ENCODE results near the gene BCKDK. TPM values are rescaled to one million over a fixed set of nuclear protein-coding genes. Genes with fewer than 3 reads are reported as not detected.
"Not testable (repeated sequence)": the region's sequence is repeated elsewhere in the genome, so short reads cannot be mapped to it uniquely, and the experiment has no call there.

Gene BCKDK
- total and polyA plus RNA-seq, 3 experiments from 2014 or later, result 29.4 to 42.5 (median 40.0) TPM

DNA sequence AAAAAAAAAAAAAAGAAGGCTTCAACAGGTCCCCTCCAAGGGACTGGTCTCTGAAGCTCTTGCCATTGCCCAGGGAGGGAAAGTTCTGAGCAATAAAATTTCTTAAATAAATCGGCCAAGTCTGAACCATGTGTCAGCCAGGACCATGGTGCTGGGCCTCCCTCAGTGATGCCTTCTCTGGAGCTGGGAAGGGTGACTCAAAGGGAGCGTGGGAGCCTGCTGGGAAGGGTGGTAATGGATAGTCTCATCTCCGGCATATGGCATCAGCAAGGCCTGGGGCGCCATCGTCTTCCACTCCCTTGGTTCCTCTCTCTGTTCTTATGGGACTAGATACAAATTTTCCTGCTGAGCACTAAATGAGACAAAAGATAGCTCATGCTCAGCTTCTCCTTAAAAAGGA lies 15.9 kb upstream of the BCKDK start:
- ChIA-PET POLR2A (interaction anchor here (0.5 to 0.9 kb wide), 2 partner anchors 18 to 98 kb away, joined by 4 to 6 read pairs; partner anchors contain the start of genes ZNF646 and ZNF668), CTCF (interaction anchor here (1.0 to 1.9 kb wide), 4 partner anchors 8 to 108 kb away, joined by 3 to 7 read pairs (median 4); partner anchors contain the start of genes BCKDK and HSD3B7)
- H3K27ac ChIP-seq (ENCODE audit: low read depth, low read length), result no peak overlapping the region
- DNase-seq, result no peak
- H3K9me3 ChIP-seq (ENCODE audit: low read length), result no peaks in the 10 kb centered on the region
- H3K4me3 ChIP-seq (ENCODE audit: low read length), result no peak overlapping the region
- Mint-ChIP-seq H3K9me3 (no peaks in the 10 kb centered on the region), H3K4me1 (peaks cover 24 to 38% (median 30%) of the 10 kb centered on the region in 3 donors), H3K27ac (peak overlapping the region in 2 of 8 donors; percentile 36 to 55), H3K27me3 (no peaks in the 10 kb centered on the region), H3K36me3 (peaks cover 0 to 34% (median 0%) of the 10 kb centered on the region in 3 donors), H3K4me3 (peak overlapping the region in 6 of 7 donors; percentile 2 to 59 (median 38))
- H3K27me3 ChIP-seq (ENCODE audit: insufficient read depth, low read length, poor library complexity, severe bottlenecking), result no peaks in the 10 kb centered on the region
- H3K4me1 ChIP-seq (ENCODE audit: insufficient read depth, low read length), result peaks cover 16% of the 10 kb centered on the region
- peaks cover 10% of the 10 kb centered on the region for H3K36me3 ChIP-seq (ENCODE audit: insufficient read depth, low read length)

DNA sequence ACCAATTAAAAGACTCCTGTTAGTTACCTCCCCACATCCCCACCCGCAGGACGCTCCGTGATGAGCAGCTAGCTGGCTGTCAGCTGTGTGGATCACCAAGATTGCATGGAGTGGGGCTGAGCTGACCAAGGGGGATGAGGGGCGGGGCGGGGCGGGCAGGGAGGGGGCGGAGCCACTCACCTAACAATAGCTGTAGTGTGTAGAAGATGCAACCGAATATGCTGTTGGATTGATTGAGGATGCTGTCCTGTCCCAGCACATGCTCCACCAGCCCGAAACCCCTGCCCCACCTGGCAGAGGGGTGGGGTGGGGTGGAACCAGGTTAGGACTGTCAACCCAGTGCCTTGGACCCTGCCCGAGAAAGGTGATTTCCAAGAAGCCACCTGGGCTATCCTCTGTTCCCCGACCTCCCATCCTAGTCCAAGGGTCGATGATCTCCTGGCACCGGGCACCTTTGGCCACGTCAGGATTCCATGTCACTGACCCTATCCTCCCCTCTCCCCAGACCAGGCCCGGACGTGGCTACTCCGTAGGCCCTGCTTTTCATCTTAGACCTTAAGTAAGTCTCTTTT lies 15.0 kb upstream of the BCKDK start:
- H3K4me1 Mint-ChIP-seq, result peaks cover 24 to 38% (median 30%) of the 10 kb centered on the region in 3 donors
- Histone ChIP-seq H3K36me3 (ENCODE audit: insufficient read depth, low read length) (peaks cover 10% of the 10 kb centered on the region), H3K4me3 (ENCODE audit: low read length) (no peak overlapping the region), H3K27me3 (ENCODE audit: insufficient read depth, low read length, poor library complexity, severe bottlenecking) (no peaks in the 10 kb centered on the region), H3K9me3 (ENCODE audit: low read length) (no peaks in the 10 kb centered on the region), H3K27ac (ENCODE audit: low read depth, low read length) (no peak overlapping the region), H3K4me1 (ENCODE audit: insufficient read depth, low read length) (peaks cover 16% of the 10 kb centered on the region)
- H3K27me3 Mint-ChIP-seq, result no peaks in the 10 kb centered on the region
- peak overlapping the region in 2 of 8 donors; percentile 83 to 93 for H3K27ac Mint-ChIP-seq
- H3K4me3 Mint-ChIP-seq, result peak overlapping the region; percentile 45 to 86 (median 55)
- peaks cover 0 to 32% (median 0%) of the 10 kb centered on the region in 3 donors for H3K36me3 Mint-ChIP-seq
- no peaks in the 10 kb centered on the region for H3K9me3 Mint-ChIP-seq
- POLR2A ChIA-PET, result interaction anchor here (1.0 kb wide), 1 partner anchor 50 kb away, joined by 3 read pairs; no protein-coding TSS in a partner anchor
- peak in 1 of 5 donors; percentile 46 for DNase-seq
- CTCF ChIA-PET, result interaction anchor here (1.6 to 1.9 kb wide), 2 partner anchors 15 to 108 kb away, joined by 3 to 7 read pairs; partner anchors contain the start of genes BCKDK and HSD3B7

DNA sequence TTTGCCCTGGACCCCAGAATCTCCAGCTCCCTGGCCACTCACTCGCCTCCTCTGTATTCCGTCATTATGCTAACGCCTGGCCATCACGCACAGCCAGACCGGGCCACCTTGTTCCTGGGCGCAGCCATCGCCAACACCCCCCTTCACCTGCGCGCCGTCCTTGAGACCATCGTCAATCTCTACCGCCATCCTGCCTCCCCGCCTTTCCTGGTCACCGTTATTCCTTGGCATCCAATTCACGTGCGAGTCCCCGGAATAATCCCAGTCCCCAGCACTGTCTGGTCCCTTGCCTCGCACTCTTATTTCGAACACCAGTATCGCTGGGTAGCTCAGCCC lies 14.1 kb upstream of the BCKDK start:
- Histone ChIP-seq H3K4me3 (ENCODE audit: low read length) (peak overlapping the region; percentile 98), H3K9me3 (ENCODE audit: low read length) (no peaks in the 10 kb centered on the region), H3K27ac (ENCODE audit: low read depth, low read length) (peak overlapping the region; percentile 75), H3K27me3 (ENCODE audit: insufficient read depth, low read length, poor library complexity, severe bottlenecking) (no peaks in the 10 kb centered on the region), H3K4me1 (ENCODE audit: insufficient read depth, low read length) (peaks cover 16% of the 10 kb centered on the region), H3K36me3 (ENCODE audit: insufficient read depth, low read length) (peaks cover 10% of the 10 kb centered on the region)
- peaks cover 0 to 28% (median 0%) of the 10 kb centered on the region in 3 donors for H3K36me3 Mint-ChIP-seq
- ChIA-PET CTCF (interaction anchor here (1.0 kb wide), 1 partner anchor 48 kb away, joined by 5 read pairs; no protein-coding TSS in a partner anchor), POLR2A (interaction anchor here (0.6 to 2.6 kb wide), 3 partner anchors 20 to 49 kb away, joined by 3 to 13 read pairs (median 4); partner anchors contain the start of genes KAT8, ZNF646 and ZNF668)
- H3K4me3 Mint-ChIP-seq, result peak overlapping the region; percentile 73 to 97 (median 90)
- H3K27me3 Mint-ChIP-seq, result no peaks in the 10 kb centered on the region
- no peak for DNase-seq
- H3K27ac Mint-ChIP-seq, result peak overlapping the region; percentile 68 to 97 (median 90)
- H3K4me1 Mint-ChIP-seq, result peaks cover 24 to 38% (median 30%) of the 10 kb centered on the region in 3 donors
- no peaks in the 10 kb centered on the region for H3K9me3 Mint-ChIP-seq

DNA sequence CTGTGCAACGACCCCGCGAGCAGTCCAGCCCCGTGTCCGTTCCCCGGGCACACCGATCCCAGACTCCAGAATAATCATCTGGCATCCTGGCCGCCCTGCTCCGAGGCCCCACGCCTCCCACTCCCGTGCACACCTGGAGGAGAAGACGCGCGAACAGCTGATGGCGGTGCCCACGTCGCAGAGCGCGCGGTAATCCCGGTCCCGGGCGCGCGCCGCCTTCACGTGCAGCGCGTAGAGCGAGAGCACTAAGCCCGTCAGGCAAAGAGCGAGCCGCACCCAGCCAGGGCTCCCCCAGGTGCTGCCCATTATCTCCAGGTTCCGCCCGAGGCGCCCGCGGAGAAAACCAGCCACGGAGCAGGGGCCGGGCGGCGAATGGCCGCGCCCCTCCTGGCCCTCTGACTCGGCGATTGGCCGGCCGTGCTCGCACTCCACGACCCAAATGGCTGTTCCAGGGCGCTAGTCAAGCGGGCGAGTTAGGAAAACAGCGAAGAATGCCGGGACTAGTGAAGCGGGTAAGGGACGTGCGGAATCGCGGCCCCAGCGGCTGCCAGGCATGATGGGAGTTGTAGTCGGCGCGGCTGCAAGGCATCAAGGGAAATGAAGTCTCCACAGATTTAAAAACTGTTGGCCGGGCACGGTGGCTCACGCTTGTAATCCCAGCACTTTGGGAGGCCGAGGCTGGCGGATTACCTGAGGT lies 13.6 kb upstream of the BCKDK start, which contains the start of gene VKORC1:
Gene VKORC1 (minus strand): TSS at position 374 of the 697 bp plus-strand sequence. CDS start 68 bp downstream, at position 306.
- no peaks in the 10 kb centered on the region for H3K27me3 Mint-ChIP-seq
- Histone ChIP-seq H3K4me1 (ENCODE audit: insufficient read depth, low read length) (peaks cover 16% of the 10 kb centered on the region), H3K27me3 (ENCODE audit: insufficient read depth, low read length, poor library complexity, severe bottlenecking) (no peaks in the 10 kb centered on the region), H3K4me3 (ENCODE audit: low read length) (peak within 1 kb of the TSS; percentile 98), H3K36me3 (ENCODE audit: insufficient read depth, low read length) (peaks cover 10% of the 10 kb centered on the region), H3K9me3 (ENCODE audit: low read length) (no peaks in the 10 kb centered on the region), H3K27ac (ENCODE audit: low read depth, low read length) (peak within 1 kb of the TSS; percentile 75)
- DNase-seq, result peak; percentile 74 to 89 (median 82)
- ChIA-PET POLR2A (interaction anchor here (0.6 to 2.6 kb wide), 3 partner anchors 20 to 48 kb away, joined by 3 to 13 read pairs (median 4); partner anchors contain the start of genes KAT8, ZNF646 and ZNF668), CTCF (interaction anchor here (1.0 to 2.6 kb wide), 2 partner anchors 48 to 110 kb away, joined by 5 to 9 read pairs; partner anchors contain the start of gene HSD3B7)
- H3K4me1 Mint-ChIP-seq, result peaks cover 24 to 38% (median 30%) of the 10 kb centered on the region in 3 donors
- peak within 1 kb of the TSS; percentile 68 to 97 (median 90) for H3K27ac Mint-ChIP-seq
- H3K36me3 Mint-ChIP-seq, result peaks cover 0 to 24% (median 0%) of the 10 kb centered on the region in 3 donors
- no peaks in the 10 kb centered on the region for H3K9me3 Mint-ChIP-seq
- H3K4me3 Mint-ChIP-seq, result peak within 1 kb of the TSS; percentile 73 to 97 (median 90)

DNA sequence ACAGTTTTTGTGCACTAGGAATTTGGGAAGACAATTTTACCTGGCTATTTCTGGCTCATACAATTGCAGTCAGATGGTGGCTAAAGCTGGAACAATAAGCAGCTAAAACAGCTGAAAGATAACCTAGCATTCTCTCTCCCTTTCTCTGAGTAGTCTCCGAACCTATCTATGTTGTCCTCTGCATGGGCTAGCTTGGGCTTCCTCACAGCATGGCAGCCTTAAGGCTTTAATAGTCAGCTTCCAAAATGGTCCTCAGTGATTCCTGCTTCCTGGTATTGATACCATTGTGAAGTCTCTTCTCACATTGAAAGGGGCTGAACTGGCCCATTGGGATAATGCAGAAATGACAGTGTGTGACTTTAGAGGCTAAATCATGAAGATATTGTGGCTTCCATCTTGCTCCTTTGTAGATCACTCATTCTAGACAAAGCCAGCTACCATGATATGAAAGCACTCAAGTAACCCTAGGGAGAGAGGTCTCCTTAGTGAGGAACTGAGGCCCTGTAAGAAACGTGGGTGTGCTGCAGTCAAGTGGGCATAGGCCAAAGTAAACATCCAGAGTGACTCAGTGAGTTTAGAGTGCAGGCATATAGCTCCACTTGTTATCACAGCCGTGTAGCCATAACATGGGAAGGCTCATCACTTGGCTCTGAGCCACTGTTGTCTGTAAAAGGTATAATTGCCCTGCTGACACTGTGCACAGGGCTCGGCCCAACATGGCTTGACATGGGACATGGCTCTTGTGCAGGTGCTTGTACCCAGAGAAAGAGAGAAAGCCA lies 8.1 kb upstream of the BCKDK start:
- H3K4me1 Mint-ChIP-seq, result peaks cover 8 to 12% (median 11%) of the 10 kb centered on the region in 3 donors
- Histone ChIP-seq H3K4me1 (ENCODE audit: insufficient read depth, low read length) (peaks cover 8% of the 10 kb centered on the region), H3K27me3 (ENCODE audit: insufficient read depth, low read length, poor library complexity, severe bottlenecking) (no peaks in the 10 kb centered on the region), H3K9me3 (ENCODE audit: low read length) (no peaks in the 10 kb centered on the region), H3K36me3 (ENCODE audit: insufficient read depth, low read length) (no peaks in the 10 kb centered on the region), H3K4me3 (ENCODE audit: low read length) (no peak overlapping the region), H3K27ac (ENCODE audit: low read depth, low read length) (no peak overlapping the region)
- H3K36me3 Mint-ChIP-seq, result peaks cover 0 to 3% (median 0%) of the 10 kb centered on the region in 3 donors
- peak overlapping the region in 1 of 8 donors; percentile 55 for H3K27ac Mint-ChIP-seq
- H3K4me3 Mint-ChIP-seq, result no peak overlapping the region
- ChIA-PET POLR2A (no interaction called here), CTCF (interaction anchor here (1.3 to 1.7 kb wide), 3 partner anchors 8 to 27 kb away, joined by 3 to 4 read pairs (median 3); no protein-coding TSS in a partner anchor)
- no peak for DNase-seq
- H3K9me3 Mint-ChIP-seq, result no peaks in the 10 kb centered on the region
- H3K27me3 Mint-ChIP-seq, result no peaks in the 10 kb centered on the region

DNA sequence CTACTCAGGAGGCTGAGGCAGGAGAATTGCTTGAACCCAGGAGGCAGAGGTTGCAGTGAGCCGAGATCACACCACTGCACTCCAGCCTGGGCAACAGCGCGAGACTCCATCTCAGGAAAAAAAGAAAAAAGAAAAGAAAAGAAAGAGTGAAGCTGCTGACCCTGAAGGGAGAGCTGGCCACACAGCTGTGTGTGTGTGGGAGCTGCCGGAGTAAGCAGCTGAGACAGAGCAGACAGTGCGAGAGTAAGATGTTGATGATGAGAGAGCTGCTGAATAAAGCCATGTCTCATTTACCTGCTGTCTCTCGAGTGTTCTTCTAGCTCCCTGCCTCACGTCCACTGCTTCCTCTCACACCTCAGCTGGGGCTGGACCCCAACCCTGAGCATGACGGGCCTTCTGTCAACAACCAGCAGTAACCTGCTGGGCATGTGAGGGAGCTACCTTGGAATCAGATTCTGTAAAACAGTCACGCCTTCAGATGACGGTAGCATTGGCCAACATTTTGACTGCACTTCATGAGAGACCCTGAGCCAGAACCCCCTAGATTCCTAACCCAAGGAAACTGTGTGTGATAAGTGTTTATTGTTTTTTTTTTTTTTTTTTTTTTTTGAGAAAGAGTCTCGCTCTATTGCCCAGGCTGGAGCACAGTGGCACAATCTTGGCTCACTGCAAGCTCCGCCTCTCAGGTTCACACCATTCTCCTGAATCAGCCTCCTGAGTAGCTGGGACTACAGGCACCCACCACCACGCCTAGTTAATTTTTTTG lies 7.1 kb upstream of the BCKDK start:
- H3K9me3 Mint-ChIP-seq; H3K36me3 Mint-ChIP-seq; H3K9me3 ChIP-seq (ENCODE audit: low read length); H3K4me1 ChIP-seq (ENCODE audit: insufficient read depth, low read length); H3K4me1 Mint-ChIP-seq; H3K27me3 Mint-ChIP-seq; H3K4me3 ChIP-seq (ENCODE audit: low read length); H3K4me3 Mint-ChIP-seq; H3K36me3 ChIP-seq (ENCODE audit: insufficient read depth, low read length); DNase-seq; H3K27ac ChIP-seq (ENCODE audit: low read depth, low read length); H3K27me3 ChIP-seq (ENCODE audit: insufficient read depth, low read length, poor library complexity, severe bottlenecking): not testable (repeated sequence)
- H3K27ac Mint-ChIP-seq, result peak overlapping the region in 1 of 8 donors; percentile 70
- POLR2A ChIA-PET, result interaction anchor here (0.6 to 0.7 kb wide), 2 partner anchors 16 to 27 kb away, joined by 3 to 5 read pairs; partner anchors contain the start of genes KAT8, ZNF646 and ZNF668
- CTCF ChIA-PET, result interaction anchor here (0.7 to 1.7 kb wide), 5 partner anchors 9 to 414 kb away, joined by 3 to 4 read pairs (median 3); partner anchors contain the start of gene KAT8

Data from CD8-positive, alpha-beta memory T cell (primary cell).